ENCODE measurements around the gene MAG. TPM values are rescaled to one million over a fixed set of nuclear protein-coding genes. Genes with fewer than 3 reads are reported as not detected.
A peak's percentile ranks its signal among the peaks of the same experiment; 100 is the strongest.

MAG gene
- total RNA-seq, 1 experiment from 2014 or later, result 0.41 TPM

- no peaks in the 10 kb centered on the region for H3K9me3 Mint-ChIP-seq (ENCODE audit: unreplicated experiment)
- intact Hi-C loops (cut with micrococcal nuclease; ENCODE audit: unreplicated experiment), result no loop called here
- no peaks in the 10 kb centered on the region for H3K4me1 Mint-ChIP-seq (ENCODE audit: low read depth, unreplicated experiment)
- BruUV-seq (replicated peaks), result no TSS peak
- no peak overlapping the region for H3K4me3 Mint-ChIP-seq (ENCODE audit: unreplicated experiment)
- peak in 1 of 2 experiments; percentile 26 for DNase-seq
- Histone ChIP-seq H3K27me3 (replicated peaks; ENCODE audit: control insufficient read depth, insufficient read depth, low read length) (no peaks in the 10 kb centered on the region), H3K4me1 (no peaks in the 10 kb centered on the region; the same call in 1 of the 2 replicates), H3K4me3 (ENCODE audit: low read depth, low read length) (no peak overlapping the region), H3K36me3 (ENCODE audit: control insufficient read depth, insufficient read depth, low read length) (no peaks in the 10 kb centered on the region), H3K9me3 (no peaks in the 10 kb centered on the region)
- ChIA-PET POLR2A (no interaction called here), CTCF (interaction anchor here (1.0 kb wide), 1 partner anchor 120 kb away, joined by 3 read pairs; no protein-coding TSS in a partner anchor)
- H3K27me3 Mint-ChIP-seq (ENCODE audit: insufficient read depth, unreplicated experiment), result no peaks in the 10 kb centered on the region
- H3K36me3 Mint-ChIP-seq (ENCODE audit: insufficient read depth, unreplicated experiment), result no peaks in the 10 kb centered on the region
- TF ChIP-seq CTCF (IDR thresholded peaks at IDR 0.05; ENCODE audit: insufficient read depth in 1 of 2, low read depth in 1 of 2, low read length in 1 of 2, severe bottlenecking in 1 of 2, unreplicated experiment in 1 of 2), result no peak
- H3K27ac Mint-ChIP-seq (ENCODE audit: unreplicated experiment), result no peak overlapping the region
These were observed 57.9 kb downstream of the MAG start for GRCh38 chr19:35349614-35350521.

GRCh38 chr19:35350591-35350990 is 58.6 kb downstream of the MAG start:
- Mint-ChIP-seq H3K36me3 (ENCODE audit: insufficient read depth, unreplicated experiment) (no peaks in the 10 kb centered on the region), H3K27ac (ENCODE audit: unreplicated experiment) (no peak overlapping the region), H3K27me3 (ENCODE audit: insufficient read depth, unreplicated experiment) (no peaks in the 10 kb centered on the region), H3K9me3 (ENCODE audit: unreplicated experiment) (no peaks in the 10 kb centered on the region), H3K4me3 (ENCODE audit: unreplicated experiment) (no peak overlapping the region), H3K4me1 (ENCODE audit: low read depth, unreplicated experiment) (no peaks in the 10 kb centered on the region)
- no peak for TF ChIP-seq CTCF (IDR thresholded peaks at IDR 0.05; ENCODE audit: insufficient read depth in 1 of 2, low read depth in 1 of 2, low read length in 1 of 2, severe bottlenecking in 1 of 2, unreplicated experiment in 1 of 2)
- intact Hi-C loops (cut with micrococcal nuclease; ENCODE audit: unreplicated experiment), result no loop called here
- BruUV-seq (replicated peaks), result no TSS peak
- peak in 1 of 2 experiments; percentile 17 for DNase-seq
- H3K4me1 ChIP-seq, result no peaks in the 10 kb centered on the region; the same call in 1 of the 2 replicates
- H3K27me3 ChIP-seq (replicated peaks; ENCODE audit: control insufficient read depth, insufficient read depth, low read length), result no peaks in the 10 kb centered on the region
- ChIA-PET POLR2A (no interaction called here), CTCF (no interaction called here)
- H3K4me3 ChIP-seq (ENCODE audit: low read depth, low read length), result no peak overlapping the region
- H3K9me3 ChIP-seq, result no peaks in the 10 kb centered on the region
- no peaks in the 10 kb centered on the region for H3K36me3 ChIP-seq (ENCODE audit: control insufficient read depth, insufficient read depth, low read length)

- no peaks in the 10 kb centered on the region for H3K36me3 Mint-ChIP-seq (ENCODE audit: insufficient read depth, unreplicated experiment)
- intact Hi-C loops (cut with micrococcal nuclease; ENCODE audit: unreplicated experiment), result loop anchor here (1.0 to 2.0 kb wide), 4 partner anchors 29 to 144 kb away; no protein-coding TSS in a partner anchor
- H3K27me3 ChIP-seq (replicated peaks; ENCODE audit: control insufficient read depth, insufficient read depth, low read length), result no peaks in the 10 kb centered on the region
- H3K36me3 ChIP-seq (ENCODE audit: control insufficient read depth, insufficient read depth, low read length), result no peaks in the 10 kb centered on the region
- no peak overlapping the region for H3K4me3 Mint-ChIP-seq (ENCODE audit: unreplicated experiment)
- no peaks in the 10 kb centered on the region for H3K27me3 Mint-ChIP-seq (ENCODE audit: insufficient read depth, unreplicated experiment)
- TF ChIP-seq CTCF (IDR thresholded peaks at IDR 0.05; ENCODE audit: insufficient read depth in 1 of 2, low read depth in 1 of 2, low read length in 1 of 2, severe bottlenecking in 1 of 2, unreplicated experiment in 1 of 2), result no peak
- ChIA-PET POLR2A (no interaction called here), CTCF (interaction anchor here (0.5 to 2.7 kb wide), 3 partner anchors 100 to 143 kb away, joined by 4 to 33 read pairs (median 26); no protein-coding TSS in a partner anchor)
- H3K4me3 ChIP-seq (ENCODE audit: low read depth, low read length), result no peak overlapping the region
- H3K9me3 Mint-ChIP-seq (ENCODE audit: unreplicated experiment), result no peaks in the 10 kb centered on the region
- peak in 1 of 2 experiments; percentile 19 for DNase-seq
- peaks cover 8% of the 10 kb centered on the region for H3K4me1 Mint-ChIP-seq (ENCODE audit: low read depth, unreplicated experiment)
- H3K4me1 ChIP-seq, result no peaks in the 10 kb centered on the region
- no TSS peak for BruUV-seq (replicated peaks)
- no peaks in the 10 kb centered on the region for H3K9me3 ChIP-seq
- no peak overlapping the region for H3K27ac Mint-ChIP-seq (ENCODE audit: unreplicated experiment)
These were observed 59.6 kb downstream of the MAG start for GRCh38 chr19:35351411-35352176.
